Bronchial smooth muscle cell (primary cell): Measurements from ENCODE around the gene FRRS1L. TPM values are rescaled to one million over a fixed set of nuclear protein-coding genes. Genes with fewer than 3 reads are reported as not detected.

Experiments used
- total RNA-seq: library from RNA; depleted of rRNA; stranded (reverse); fragments of >200 nt; gene quantifications from 2 replicates; pipeline ENCODE4 v1.2.1, GENCODE V29; 2014

The FRRS1L gene, protein sequence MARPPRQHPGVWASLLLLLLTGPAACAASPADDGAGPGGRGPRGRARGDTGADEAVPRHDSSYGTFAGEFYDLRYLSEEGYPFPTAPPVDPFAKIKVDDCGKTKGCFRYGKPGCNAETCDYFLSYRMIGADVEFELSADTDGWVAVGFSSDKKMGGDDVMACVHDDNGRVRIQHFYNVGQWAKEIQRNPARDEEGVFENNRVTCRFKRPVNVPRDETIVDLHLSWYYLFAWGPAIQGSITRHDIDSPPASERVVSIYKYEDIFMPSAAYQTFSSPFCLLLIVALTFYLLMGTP
- 0.16 and 0.52 TPM in 2 replicates for total RNA-seq

DNA sequence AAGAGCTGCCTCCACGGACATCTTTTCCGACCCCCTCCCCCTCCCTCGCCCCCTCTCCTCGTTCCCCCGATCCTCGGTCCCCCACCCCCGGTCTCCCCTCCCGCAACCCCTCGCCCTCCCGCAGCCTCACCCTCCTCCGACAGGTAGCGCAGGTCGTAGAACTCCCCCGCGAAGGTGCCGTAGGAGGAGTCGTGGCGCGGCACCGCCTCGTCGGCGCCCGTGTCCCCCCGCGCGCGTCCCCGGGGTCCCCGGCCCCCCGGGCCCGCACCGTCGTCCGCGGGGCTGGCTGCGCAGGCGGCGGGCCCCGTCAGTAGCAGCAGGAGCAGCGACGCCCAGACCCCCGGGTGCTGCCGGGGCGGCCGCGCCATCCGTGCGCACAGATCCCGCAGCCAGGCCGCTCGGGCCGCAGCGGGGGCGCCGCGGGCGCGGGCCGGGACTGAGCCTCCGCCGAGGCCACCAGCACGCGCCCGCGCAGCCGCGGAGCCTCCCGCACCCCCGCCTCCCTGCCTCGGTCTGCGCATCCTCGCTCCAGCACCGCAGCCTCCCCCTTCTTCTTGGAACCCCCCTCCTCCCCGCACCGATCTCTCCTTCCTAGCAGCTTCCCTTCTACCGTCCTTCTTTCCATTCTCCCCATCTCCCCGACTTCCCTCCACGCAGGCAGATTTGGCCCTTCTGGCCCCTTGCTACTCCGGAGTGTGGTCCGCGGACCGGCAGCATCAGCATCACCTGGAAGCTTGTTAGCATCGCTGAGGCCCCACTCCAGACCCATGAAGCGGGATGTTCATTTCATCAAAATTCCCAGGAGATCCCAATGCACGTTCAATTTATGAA, at the start of gene FRRS1L:
Gene FRRS1L, minus strand, starts transcription at position 479 of the 831 bp plus-strand sequence. Its CDS starts 111 bp downstream, at position 368.

DNA sequence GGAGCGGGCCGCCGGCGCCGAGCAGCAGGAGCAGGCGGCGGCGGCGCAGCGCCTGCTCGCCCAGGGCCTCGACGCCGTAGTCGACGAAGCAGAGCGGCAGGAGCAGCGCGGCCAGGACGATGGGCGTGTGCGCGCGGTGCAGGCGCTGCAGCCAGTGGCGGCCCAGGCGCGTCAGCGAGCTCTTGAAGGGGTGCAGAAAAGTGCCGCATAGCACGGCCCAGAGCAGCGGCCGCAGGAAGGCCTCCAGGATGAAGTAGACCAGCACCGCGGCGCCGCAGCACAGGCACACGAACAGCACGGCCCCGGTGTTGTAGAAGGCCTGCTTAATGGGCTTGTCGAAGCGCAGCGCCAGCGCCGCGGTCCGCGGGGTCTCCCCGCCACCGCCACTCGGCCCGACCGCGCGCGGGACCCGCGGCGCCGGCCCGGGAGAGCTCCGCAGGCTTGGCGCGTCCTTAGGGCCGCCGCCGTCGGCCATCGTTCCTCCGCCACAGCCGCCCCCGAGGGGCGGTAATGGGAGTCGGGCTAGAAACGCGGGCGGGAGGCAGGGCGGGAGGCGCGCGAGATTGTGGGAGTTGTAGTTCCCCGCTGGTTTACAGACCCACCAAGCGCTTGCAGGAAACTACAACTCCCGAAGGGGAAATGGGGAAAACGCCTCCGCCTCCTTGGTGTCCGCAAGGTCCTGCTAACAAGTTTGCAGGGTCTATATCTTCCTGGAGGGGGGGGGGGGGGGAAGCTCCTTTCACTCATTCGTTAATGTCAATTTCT, 47.4 kb downstream of the FRRS1L start, which contains the start of gene TMEM245:
Gene TMEM245, minus strand, starts transcription at position 509 of the 765 bp plus-strand sequence. Its CDS starts 34 bp downstream, at position 475.

Other genes starting within 250 kb of the FRRS1L start
- gene ELP1, start 233.1 kb downstream of the FRRS1L start, total RNA-seq: 24.5 and 24.7 TPM in 2 replicates
- gene ABITRAM, start 232.8 kb downstream of the FRRS1L start, total RNA-seq: 3.9 and 5.5 TPM in 2 replicates
- 14.0 and 60.4 TPM in 2 replicates for gene CTNNAL1, start 153.8 kb downstream of the FRRS1L start, total RNA-seq
- gene TMEM245, start 47.3 kb downstream of the FRRS1L start, total RNA-seq: 31.2 and 32.0 TPM in 2 replicates
- 0.16 and 0.26 TPM in 2 replicates for gene EPB41L4B, start 153.8 kb upstream of the FRRS1L start, total RNA-seq